ENCODE measurements around the gene MRPL45.
"Not testable (repeated sequence)": the region's sequence is repeated elsewhere in the genome, so short reads cannot be mapped to it uniquely, and the experiment has no call there.

MRPL45 gene
- total RNA-seq = 10.1 to 14.8 reads per million in 2 donors

DNA sequence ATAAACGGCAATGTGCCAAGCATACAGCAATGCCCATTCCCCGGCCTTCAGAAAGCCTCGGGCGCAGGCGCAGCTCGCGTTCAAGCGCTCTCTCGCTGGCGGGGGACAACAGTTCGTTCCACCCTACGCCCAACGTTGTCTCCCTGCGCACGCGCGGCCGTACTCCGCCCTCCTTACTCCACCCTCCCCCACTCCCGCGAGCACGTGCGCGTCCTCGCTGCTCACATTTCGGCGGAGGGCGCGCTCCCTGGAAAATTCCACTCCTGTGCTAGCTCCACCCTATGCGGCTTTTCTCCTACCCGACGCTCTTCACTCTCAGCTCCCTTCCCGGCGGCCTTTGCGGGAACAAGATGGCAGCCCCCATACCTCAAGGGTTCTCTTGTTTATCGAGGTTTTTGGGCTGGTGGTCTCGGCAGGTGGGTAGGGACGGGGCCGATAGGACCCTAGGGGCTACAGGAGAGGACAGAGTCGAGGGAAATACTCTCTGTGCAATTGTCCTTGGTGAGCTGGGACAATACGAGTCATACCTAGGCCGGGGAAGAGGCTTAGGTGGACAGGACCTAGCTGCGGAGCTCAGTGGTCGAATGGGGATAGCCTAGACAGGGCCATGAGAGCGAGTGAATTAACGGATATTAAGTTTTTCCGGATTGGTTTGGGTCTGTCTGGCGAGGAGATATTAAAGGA, at the start of gene MRPL45:
TSS of gene MRPL45 (plus strand) at position 335 of the 684 bp plus-strand sequence. CDS start at position 351, 16 bp downstream.
- DNase-seq = peak; percentile 90

DNA sequence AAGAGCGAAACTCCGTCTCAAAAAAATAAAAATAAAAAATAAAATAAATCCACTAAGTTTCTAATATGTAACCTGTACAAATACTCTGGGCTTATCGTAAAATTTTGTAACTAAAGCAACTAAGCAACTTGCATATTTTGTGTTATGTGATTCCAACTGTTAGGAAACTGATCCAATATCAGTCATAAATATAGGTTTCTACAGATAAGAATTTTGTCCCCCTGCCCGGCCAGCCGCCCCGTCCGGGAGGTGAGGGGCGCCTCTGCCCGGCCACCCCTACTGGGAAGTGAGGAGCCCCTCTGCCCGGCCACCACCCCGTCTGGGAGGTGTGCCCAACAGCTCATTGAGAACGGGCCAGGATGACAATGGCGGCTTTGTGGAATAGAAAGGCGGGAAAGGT, 43.8 kb upstream of the MRPL45 start:
- not testable (repeated sequence) for DNase-seq

DNA sequence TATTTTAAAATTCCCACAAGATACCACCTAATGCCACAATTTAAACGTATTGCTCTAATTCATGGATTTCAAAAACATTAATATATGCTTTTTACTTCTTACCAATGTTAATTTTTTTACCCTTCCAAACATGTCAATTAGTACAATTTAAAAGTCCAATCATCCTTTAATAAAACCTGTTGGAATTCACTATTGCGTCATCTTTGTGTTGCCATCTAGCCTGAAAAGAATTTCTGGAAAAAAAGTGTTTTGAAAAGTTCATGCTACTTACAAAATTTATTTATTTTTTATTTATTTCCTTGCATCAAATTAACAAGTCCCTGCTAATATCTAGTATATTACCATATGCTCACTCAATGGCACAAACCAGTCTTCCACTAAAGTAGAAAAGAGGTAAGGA, 42.6 kb upstream of the MRPL45 start:
- not testable (repeated sequence) for DNase-seq

DNA sequence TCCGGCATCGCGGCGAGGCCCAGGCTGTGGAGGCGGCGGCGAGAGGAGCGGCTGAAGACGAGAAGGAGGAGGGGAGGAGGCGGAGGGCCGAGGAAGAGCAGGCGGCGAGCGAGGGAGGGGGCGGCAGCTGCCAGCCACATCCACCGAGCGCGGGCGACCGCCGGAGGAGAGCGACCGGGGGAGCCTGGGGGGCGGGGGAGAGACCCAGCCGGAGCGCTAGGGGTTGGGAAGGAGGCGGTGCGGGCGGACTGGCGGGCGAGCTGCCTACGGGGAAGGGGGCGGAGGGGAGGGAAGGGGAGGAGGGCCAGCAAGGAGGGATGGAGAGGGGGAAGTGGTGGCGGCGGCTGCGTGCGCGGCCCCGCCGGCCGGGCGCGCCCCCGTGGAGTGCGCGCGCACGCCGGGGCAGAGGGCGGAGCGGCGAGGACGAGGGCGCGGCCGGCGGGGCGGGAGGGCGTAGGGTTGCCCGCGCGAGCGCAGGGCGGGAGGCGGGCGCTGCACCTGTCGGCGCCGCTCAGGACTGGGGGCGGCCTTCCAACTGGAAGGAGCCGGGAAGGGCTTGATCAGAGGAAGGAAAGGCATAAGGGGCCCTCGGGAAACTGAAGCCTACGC, 39.9 kb upstream of the MRPL45 start:
- peak; percentile 81 for DNase-seq

DNA sequence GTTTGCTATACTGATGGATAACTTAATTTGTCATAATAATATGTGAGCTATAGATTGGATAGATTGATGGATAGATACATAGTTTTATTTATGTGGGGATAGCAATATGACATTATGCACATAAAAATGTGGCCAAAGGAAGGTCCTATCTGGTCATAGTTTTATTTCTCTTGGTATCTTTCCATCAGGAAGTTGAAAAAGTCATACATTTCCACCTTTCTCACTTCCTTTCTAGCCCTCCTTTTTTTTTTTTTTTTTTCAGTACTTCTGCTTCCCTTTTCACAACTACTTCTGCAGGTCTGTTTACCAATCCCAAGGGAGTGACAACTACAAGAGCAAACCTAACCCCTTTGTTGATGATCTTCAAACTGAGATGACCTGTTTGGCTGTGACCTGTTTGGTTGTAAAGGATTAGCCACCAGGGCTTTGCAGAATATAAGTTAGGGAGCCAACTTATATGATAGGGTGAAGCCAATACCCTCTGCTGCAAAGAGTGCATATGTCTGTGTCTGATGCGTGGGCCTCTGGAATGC, 30.9 kb upstream of the MRPL45 start:
- not testable (repeated sequence) for DNase-seq

DNA sequence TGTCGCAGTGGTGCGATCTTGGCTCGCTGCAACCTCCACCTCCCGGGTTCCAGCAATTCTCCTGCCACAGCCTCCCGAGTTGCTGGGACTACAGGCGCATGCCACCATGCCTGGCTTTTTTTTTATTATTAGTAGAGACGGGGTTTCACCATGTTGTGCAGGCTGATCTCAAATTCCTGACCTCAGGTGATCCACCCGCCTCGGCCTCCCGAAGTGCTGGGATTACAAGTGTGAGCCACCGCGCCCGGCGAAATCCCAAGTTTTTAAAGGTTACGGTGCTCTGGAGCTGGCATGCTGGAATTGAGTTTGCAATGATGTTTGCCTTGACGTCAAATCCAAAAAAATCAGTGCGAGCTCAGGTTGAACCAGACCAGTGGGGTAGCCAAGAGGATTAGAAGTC, 30.4 kb upstream of the MRPL45 start:
- DNase-seq = not testable (repeated sequence)

DNA sequence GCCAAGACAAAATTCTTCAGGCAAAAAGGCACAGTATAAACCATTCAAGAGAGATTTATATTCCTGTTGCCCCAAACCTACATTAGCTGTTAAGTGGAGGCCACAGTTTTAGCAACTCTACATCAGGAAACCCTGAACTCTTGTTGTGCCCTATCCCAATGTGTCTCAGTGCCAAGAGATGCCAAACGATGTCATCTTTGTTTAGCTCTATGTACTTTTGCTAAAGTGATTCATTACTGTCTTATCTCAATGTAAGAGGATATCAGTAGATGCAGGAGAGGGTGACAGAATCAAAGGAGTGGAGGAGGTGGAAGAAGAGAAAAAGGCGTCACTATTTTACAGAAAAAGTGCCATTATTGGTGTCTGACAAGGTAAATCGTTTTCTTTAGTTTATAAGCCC, 28.8 kb upstream of the MRPL45 start:
- DNase-seq = not testable (repeated sequence)

DNA sequence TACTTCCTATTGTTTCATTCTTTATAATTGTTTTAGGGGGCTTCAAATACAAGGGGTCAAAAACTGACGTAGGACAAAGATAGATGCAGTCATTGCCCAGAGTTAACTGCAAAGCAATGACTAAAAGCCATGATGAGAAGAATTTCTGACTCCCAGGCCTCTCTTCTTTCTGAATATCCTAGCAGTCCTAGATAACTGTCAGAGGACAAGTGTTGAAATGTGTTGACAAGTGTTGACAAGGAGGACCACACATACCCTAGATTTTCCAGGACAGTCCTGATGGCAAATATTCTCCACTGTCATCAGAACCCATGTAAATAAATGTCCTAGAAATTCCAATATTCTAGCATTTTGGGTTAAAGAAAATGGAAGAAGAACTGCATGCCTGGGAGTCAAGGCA, 27.9 kb upstream of the MRPL45 start:
- DNase-seq = not testable (repeated sequence)

DNA sequence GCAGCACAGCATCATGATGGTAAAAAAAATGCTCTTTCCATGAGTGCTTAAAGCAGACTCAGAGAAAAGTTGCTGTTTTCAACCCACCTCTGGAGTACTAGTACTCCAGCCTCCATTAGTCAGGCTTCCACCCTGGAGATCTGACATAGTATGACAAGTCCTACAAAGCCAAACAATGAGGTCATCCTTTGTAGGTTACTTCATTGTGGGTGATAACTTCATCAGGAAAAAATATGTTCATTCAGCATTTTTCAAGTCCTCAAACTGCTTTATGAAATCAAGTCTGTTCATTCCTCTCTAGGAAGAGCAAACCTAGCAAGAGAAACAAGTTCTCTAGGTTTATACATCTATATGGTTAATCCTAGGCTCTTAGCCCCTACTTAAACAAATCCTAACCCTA, 27.4 kb upstream of the MRPL45 start:
- not testable (repeated sequence) for DNase-seq

DNA sequence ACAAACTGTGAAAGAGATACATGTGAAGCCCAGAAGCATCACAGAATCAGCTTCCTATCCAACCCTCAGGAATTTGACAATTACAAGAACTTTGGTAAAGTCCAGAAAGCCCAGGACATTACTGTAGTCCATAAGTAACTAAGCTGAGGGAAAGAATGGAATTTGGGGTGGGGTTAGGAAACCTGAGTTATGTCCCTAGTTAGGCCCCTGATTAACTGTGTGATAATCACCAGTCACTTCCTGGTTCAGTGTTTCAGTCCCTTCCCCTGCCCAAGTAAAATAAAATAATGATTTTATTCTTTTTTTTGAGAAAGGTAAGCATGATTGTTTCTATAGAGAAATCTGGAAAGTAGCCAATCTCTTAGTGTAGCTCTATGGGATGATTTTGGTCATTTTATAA, 11.0 kb upstream of the MRPL45 start:
- not testable (repeated sequence) for DNase-seq

DNA sequence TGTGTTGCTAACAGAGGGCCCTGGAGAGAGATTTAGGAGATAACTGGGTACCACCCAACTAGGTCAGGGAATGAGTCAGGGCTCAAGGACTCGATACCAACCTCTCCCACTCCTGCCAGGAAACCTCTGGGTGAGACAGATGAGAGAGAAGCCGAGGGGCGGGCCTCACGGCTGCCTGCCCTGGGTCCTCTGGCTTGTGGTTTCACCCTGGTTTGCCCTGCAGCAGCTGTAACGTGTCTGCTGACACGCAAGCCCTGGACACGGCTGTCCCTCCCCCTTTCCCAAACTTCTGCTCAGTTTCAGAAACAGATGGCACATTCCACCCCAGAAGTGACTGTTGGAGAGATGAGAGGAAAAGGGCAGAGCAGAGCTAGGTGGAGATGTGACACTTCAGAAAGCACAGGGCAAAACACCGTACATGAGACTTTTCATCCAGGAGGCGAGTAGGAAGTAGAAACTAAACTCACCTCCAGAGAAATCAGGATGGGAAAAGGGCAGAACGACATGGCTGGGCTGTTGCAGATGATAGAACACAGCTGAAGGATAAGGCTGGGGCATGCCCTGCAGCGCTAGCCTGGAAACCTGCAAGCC, 10.4 kb upstream of the MRPL45 start:
- not testable (repeated sequence) for DNase-seq

DNA sequence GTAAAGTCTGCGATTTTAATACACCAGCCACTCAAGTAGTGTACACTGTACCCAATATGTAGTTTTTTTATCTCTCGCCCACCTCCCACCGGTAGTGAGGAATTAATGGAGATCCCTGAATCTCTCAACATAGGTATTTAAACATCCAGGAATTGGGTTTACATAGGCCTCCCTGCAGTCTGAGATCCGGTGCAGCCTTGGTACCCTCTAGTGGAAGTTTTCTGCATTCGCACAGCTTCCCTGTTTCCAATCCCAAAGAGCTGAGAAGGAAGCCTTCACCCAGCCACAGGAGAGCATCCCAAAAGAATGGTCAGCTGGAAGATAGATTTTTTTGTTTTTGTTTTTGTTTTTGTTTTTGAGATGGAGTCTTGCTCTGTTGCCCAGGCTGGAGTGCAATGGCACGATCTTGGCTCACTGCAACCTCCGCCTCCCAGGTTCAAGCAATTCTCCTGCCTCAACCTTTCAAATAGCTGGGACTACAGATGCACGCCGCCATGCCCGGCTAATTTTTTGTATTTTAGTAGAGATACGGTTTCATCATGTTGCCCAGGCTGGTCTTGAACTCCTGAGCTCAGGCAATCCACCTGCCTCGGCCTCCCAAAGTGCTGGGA, 8.6 kb upstream of the MRPL45 start:
- not testable (repeated sequence) for DNase-seq

DNA sequence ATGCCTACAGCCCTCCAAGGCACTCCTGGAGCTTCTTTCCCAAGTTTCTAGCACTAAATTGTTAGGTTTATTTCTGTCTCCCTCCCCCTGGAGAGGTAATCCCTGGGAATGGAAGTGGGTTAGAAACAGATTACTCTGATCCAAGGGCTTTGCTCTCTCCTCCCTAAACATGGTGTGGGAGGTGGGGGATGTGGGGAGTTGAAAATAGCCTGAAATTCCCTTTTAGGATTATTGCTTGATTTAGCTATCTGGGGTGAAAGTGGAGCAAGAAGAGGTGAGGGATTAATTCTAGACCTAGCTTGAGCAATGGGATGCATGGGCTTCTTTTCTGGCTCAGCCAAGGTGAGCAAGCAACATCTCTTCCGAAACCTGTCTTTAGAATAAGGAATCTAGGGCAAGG, 7.2 kb upstream of the MRPL45 start:
- DNase-seq = not testable (repeated sequence)

DNA sequence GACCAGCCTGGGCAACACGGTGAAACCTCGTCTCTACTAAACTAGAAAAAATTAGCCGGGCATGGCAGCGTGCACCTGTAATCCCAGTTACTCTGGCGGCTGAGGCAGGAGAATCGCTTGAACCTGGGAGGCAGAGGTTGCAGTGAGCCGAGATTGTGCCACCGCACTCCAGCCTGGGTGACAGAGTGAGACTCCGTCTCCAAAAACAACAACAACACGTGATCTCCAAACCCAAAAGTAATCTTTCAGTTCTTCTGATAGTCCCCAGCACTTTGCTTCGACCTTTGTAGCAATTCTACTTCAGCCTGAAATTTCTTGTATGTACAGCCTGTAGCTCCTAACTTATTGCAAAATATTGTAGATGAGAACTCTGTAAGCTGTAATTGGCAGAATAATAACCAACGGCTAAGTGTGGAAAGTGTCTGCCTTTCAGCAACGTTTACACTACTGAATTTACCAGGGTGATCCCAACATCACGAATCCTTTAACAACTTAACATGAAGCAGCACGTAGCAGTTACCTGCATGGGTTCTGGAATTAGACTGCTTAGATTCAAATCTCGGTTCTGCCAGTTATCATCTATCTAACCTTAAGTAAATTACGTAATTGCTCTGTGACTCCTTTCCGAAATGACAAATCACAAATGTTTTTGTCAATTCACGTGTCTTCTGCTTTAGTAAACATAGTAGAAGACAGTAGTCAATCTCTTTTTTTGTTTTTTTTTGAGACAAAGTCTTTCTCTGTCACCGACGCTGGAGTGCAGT, 1.2 kb upstream of the MRPL45 start:
- not testable (repeated sequence) for DNase-seq

DNA sequence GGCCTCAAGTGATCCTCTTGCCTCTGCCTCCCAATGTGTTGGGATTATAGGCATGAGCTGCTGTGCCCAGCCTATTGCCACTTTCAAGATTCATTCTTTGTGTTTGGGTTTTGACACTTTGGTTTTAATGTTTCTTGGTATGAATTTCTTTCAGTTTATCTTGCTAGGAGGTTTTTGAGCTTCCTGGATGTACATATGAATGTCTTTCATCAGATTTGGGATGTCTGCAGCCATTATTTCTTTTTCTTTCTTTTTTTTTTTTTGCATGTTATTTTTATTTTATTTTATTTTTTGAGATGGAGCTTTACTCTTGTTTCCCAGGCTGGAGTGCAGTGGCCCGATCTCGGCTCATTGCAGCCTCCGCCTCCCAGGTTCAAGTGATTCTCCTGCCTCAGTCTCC, 18.5 kb downstream of the MRPL45 start:
- DNase-seq = no peak

DNA sequence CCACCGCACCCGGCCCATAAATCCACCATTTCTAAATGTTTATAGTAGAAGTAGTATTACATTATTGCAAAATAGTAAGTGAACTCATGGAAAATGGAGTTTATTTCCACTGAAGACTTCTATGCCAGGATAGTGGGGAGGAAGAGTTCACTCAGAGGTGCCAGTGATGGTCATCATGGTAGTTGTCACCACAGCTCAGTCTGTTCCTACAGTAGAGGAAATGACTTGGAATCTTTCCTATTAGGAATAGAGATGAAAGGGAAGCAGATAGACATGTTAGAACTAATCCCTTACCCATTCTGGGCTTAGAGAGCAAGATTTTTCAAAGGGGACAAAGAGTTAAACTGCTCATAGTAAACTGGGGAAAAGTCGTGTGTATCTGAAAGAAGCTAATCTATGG, 20.1 kb downstream of the MRPL45 start:
- no peak for DNase-seq

DNA sequence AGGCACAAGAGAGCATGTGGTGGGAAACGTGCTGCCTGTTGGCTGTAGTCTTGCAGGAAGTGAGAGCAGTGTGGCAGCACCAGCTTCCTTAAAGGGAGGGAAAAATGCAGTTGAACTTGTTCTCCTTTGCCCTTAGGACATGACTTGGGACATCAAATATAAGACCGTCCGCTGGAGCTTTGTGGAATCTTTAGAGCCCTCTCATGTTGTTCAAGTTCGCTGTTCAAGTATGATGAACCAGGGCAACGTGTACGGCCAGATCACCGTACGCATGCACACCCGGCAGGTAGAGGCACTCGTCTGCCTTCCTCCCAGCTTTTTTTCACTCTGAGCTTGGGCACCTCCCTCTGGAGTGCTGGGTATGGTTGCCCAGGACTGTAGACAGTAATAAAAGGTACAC, 23.5 kb downstream of the MRPL45 start:
- no peak for DNase-seq

DNA sequence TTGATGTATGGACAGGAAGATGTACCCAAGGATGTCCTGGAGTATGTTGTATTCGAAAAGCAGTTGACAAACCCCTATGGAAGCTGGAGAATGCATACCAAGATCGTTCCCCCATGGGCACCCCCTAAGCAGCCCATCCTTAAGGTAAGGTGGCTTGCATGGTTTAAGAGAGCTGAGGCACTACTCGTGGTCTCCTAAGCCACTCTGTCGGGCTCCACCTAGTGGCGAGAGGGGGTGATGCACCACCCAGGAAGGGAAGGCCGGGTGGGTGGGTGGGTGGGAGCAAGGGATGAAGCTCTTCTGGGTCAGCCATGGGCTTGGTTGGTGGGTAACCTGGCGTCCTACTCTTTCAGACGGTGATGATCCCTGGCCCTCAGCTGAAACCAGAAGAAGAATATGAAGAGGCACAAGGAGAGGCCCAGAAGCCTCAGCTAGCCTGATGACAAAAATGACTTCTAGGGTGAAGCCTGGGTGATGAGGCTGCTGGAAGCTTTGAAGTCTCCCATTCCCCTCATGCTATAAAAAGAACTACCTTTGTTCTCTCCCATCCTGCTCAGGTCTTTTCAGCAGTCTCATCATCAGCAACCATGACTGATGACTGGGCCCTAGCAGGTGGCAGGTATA, 25.3 kb downstream of the MRPL45 start:
- peak; percentile 70 for DNase-seq

DNA sequence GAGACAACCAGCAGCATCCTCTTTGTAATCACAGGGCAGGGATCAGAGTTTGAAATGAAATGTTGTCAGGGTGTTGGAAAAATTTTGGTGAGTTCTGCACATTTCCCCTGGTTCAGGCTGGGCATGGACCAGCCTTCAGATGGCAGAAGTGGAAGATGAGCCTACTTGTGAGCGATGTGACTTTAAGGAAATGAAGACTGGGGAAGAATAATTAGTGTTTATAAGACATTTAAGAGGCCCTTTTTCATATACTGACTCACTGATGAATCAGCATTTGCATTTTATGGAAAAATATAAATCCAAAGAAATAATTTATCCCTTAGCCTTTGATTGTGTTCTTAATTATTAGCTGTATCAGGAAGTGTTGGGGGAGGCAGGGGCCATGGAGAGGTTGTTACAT, 25.9 kb downstream of the MRPL45 start:
- no peak for DNase-seq

DNA sequence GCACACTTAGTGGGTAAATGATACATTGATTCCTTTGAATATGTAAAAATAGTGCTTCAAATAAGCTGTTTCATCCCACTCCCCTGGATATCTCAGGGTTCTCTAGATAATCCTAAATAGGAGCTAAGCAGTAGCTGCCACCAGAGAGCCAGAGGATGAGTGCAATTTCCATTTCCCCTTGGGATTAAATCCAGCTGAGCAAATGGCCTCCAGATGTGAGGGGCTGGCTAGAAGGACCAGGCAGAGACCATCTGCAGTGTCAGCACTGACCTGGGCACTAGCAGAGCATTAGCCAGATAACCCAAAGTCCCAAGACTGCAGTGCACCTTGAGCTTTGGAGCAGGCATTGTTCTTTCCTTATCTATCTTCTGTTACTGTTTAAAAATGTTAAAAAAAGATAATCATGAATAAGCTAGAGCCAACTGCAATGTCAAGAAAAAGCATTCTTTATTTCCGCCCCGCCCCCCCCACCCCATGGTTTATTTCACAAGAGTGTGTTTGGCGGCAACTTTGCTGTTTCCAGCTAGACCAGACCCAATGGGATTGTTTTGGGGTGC, 27.3 kb downstream of the MRPL45 start:
- no peak for DNase-seq

DNA sequence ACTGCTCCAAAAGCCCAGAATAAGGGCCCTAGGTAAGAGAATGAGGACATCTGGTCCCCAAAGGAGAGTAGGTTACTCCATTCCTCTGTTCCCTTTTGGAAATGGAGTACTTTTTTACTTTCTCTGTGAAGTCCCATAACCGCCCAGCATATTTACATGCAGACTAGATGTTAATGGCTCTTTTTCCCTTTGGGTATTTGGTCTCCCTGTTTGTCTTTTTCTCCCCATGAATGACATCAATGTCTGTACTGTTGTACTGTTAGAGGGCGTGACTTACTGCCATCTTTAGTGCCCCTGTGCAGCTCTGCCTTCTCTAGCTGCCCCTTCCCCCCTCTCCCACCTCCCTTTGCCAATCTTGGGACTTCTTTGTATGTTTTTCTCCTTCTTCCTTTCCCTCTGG, 27.8 kb downstream of the MRPL45 start:
- no peak for DNase-seq

Measured in T-helper 9 cell (primary cell).